ENCODE results near the gene PSMD1.

Gene PSMD1

GRCh38 chr2:231183851-231184250 is 127.2 kb downstream of the PSMD1 start:
- Histone ChIP-seq H3K9me3 (ENCODE audit: control insufficient read depth, insufficient read depth, low read length) (no peaks in the 10 kb centered on the region), H3K27me3 (ENCODE audit: control insufficient read depth, low read length) (peaks cover 6% of the 10 kb centered on the region; the same call in 1 of the 2 replicates), H4K20me1 (ENCODE audit: control insufficient read depth, insufficient read depth, low read depth, low read length) (no peaks in the 10 kb centered on the region), H3K4me1 (ENCODE audit: control insufficient read depth, low read length) (peaks cover 38% of the 10 kb centered on the region), H3K27ac (ENCODE audit: low read depth, low read length) (no peak overlapping the region), H3K9me2 (replicated peaks; ENCODE audit: control insufficient read depth, low read length) (no peaks in the 10 kb centered on the region), H3F3A (ENCODE audit: control insufficient read depth, insufficient read depth) (peaks cover 3% of the 10 kb centered on the region; the same call in 1 of the 2 replicates), H3K36me3 (ENCODE audit: control insufficient read depth, low read length) (no peaks in the 10 kb centered on the region), H3K4me3 (ENCODE audit: low read length) (no peak overlapping the region), H3K4me2 (ENCODE audit: low read length) (no peak overlapping the region), H3K79me2 (ENCODE audit: control insufficient read depth, low read length) (no peaks in the 10 kb centered on the region)
- TF ChIP-seq, protein P1, sequence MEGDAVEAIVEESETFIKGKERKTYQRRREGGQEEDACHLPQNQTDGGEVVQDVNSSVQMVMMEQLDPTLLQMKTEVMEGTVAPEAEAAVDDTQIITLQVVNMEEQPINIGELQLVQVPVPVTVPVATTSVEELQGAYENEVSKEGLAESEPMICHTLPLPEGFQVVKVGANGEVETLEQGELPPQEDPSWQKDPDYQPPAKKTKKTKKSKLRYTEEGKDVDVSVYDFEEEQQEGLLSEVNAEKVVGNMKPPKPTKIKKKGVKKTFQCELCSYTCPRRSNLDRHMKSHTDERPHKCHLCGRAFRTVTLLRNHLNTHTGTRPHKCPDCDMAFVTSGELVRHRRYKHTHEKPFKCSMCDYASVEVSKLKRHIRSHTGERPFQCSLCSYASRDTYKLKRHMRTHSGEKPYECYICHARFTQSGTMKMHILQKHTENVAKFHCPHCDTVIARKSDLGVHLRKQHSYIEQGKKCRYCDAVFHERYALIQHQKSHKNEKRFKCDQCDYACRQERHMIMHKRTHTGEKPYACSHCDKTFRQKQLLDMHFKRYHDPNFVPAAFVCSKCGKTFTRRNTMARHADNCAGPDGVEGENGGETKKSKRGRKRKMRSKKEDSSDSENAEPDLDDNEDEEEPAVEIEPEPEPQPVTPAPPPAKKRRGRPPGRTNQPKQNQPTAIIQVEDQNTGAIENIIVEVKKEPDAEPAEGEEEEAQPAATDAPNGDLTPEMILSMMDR (IDR thresholded peaks at IDR 0.05; ENCODE audit: low read depth, low read length, poor library complexity, severe bottlenecking): no peak
- TF ChIP-seq EZH2phosphoT487 (IDR thresholded peaks at IDR 0.05; ENCODE audit: borderline replicate concordance, low read length): no peak

- Histone ChIP-seq H3K9me2 (replicated peaks; ENCODE audit: control insufficient read depth, low read length) (no peaks in the 10 kb centered on the region), H3K4me2 (ENCODE audit: low read length) (no peak overlapping the region), H3K27me3 (ENCODE audit: control insufficient read depth, low read length) (peaks cover 6% of the 10 kb centered on the region; the same call in 1 of the 2 replicates), H4K20me1 (ENCODE audit: control insufficient read depth, insufficient read depth, low read depth, low read length) (no peaks in the 10 kb centered on the region), H3K9me3 (ENCODE audit: control insufficient read depth, insufficient read depth, low read length) (no peaks in the 10 kb centered on the region), H3K79me2 (ENCODE audit: control insufficient read depth, low read length) (no peaks in the 10 kb centered on the region), H3K36me3 (ENCODE audit: control insufficient read depth, low read length) (no peaks in the 10 kb centered on the region), H3K4me1 (ENCODE audit: control insufficient read depth, low read length) (peaks cover 33% of the 10 kb centered on the region), H3K4me3 (ENCODE audit: low read length) (no peak overlapping the region), H3K27ac (ENCODE audit: low read depth, low read length) (no peak overlapping the region), H3F3A (ENCODE audit: control insufficient read depth, insufficient read depth) (peaks cover 3% of the 10 kb centered on the region; the same call in 1 of the 2 replicates)
- no peak for TF ChIP-seq EZH2phosphoT487 (IDR thresholded peaks at IDR 0.05; ENCODE audit: borderline replicate concordance, low read length)
- TF ChIP-seq, protein P1 (IDR thresholded peaks at IDR 0.05; ENCODE audit: low read depth, low read length, poor library complexity, severe bottlenecking): no peak
These were observed 127.7 kb downstream of the PSMD1 start for GRCh38 chr2:231184319-231184718.

DNA sequence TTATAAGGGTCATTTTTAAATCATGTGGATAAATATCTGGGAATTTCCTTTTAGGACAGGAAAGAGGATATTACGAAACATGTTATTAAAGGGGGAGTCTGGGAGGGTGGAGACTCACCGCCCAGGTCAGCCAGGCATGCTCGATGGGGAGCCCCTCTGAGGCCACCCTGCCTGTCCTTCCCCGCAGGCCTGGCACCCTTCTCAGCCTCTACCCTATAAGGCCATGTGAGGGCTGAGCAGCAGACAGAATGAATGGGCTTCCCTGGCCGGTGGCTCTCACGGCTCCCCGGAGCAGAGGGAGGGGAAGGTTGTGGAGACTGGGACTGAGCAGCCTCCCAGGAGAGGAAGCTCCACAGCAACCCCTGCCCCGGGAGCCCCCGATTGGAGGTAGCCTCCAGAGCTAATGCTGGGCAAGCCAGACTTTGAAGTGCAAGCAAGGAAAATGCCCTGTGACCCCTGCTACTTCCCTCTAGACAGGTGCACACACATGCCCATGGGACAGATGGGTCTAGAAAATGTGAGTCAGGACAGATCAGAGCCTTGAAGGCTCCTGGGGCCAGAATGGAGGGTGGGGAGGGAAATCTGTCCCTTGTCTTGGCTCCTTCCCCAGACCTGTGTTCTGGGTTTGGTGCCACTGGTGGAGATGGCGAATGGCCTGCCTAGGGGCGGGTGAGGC is 128.5 kb downstream of the PSMD1 start:
- H3F3A ChIP-seq (ENCODE audit: control insufficient read depth, insufficient read depth): no peaks in the 10 kb centered on the region
- no peaks in the 10 kb centered on the region for H3K36me3 ChIP-seq (ENCODE audit: control insufficient read depth, low read length)
- no peak overlapping the region for H3K4me3 ChIP-seq (ENCODE audit: low read length)
- TF ChIP-seq, protein P1 (IDR thresholded peaks at IDR 0.05; ENCODE audit: low read depth, low read length, poor library complexity, severe bottlenecking): no peak
- TF ChIP-seq EZH2phosphoT487 (IDR thresholded peaks at IDR 0.05; ENCODE audit: borderline replicate concordance, low read length): no peak
- H3K27me3 ChIP-seq (ENCODE audit: control insufficient read depth, low read length): peaks cover 6% of the 10 kb centered on the region; the same call in 1 of the 2 replicates
- H3K9me3 ChIP-seq (ENCODE audit: control insufficient read depth, insufficient read depth, low read length): no peaks in the 10 kb centered on the region
- H4K20me1 ChIP-seq (ENCODE audit: control insufficient read depth, insufficient read depth, low read depth, low read length): no peaks in the 10 kb centered on the region
- no peak overlapping the region for H3K4me2 ChIP-seq (ENCODE audit: low read length)
- no peaks in the 10 kb centered on the region for H3K79me2 ChIP-seq (ENCODE audit: control insufficient read depth, low read length)
- peaks cover 24% of the 10 kb centered on the region for H3K4me1 ChIP-seq (ENCODE audit: control insufficient read depth, low read length)
- H3K9me2 ChIP-seq (replicated peaks; ENCODE audit: control insufficient read depth, low read length): no peaks in the 10 kb centered on the region
- H3K27ac ChIP-seq (ENCODE audit: low read depth, low read length): no peak overlapping the region
